Measurements from ENCODE around the gene TOR1B. TPM values are rescaled to one million over a fixed set of nuclear protein-coding genes. Genes with fewer than 3 reads are reported as not detected.

The TOR1B gene
- total and polyA plus RNA-seq, 2 donors from 2014 or later = 10.1 to 21.4 TPM

DNA sequence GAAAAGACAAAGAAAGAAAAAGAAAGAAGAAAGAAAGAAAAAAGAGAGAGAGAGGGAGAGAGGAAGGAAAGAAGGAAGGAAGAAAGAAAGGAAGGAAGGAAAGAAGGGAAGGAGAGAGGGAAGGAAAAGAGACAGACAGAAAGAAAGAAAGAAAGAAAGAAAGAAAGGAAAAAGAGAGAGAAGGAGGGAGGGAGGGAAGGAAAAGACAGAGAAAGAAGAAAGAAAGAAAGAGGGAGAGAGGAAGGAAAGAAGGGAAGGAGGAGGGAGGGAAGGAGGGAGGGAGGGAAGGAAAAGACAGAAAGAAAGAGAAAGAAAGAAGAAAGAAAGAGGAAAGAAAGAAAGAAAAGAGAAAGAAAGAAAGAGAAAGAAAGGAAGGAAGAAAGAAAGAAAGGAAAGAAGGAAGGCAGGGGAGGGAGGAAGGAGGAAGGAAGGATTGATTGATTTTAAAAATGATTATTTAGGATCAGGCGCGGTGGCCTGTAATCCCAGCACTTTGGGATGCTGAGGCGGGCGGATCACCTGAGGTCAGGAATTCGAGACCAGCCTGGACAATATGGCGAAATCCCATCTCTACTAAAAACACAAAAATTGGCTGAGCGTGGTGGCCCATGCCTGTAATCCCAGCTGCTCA is 23.3 kb upstream of the TOR1B start:
- H3K9ac ChIP-seq (ENCODE audit: low read length in 3 of 3) = no peak overlapping the region
- FAIRE-seq (no peak), DNase-seq (no peak)
- intact Hi-C loops (cut with DNase I) = loop anchor here (5.0 to 10.0 kb wide), 3 partner anchors 42 to 655 kb away; partner anchors contain the start of gene ASB6
- H3K9me3 ChIP-seq (ENCODE audit: control insufficient read depth in 2 of 3, insufficient read depth in 1 of 3, low read length in 3 of 3) = no peaks in the 10 kb centered on the region
- H3K4me3 ChIP-seq (ENCODE audit: low read length in 3 of 3) = no peak overlapping the region
- H3K27me3 ChIP-seq (ENCODE audit: control insufficient read depth, insufficient read depth, low read length) = no peaks in the 10 kb centered on the region
- no peaks in the 10 kb centered on the region for H3K36me3 ChIP-seq (ENCODE audit: control insufficient read depth in 2 of 3, insufficient read depth in 3 of 3, low read length in 3 of 3)
- TF ChIP-seq, protein P1, sequence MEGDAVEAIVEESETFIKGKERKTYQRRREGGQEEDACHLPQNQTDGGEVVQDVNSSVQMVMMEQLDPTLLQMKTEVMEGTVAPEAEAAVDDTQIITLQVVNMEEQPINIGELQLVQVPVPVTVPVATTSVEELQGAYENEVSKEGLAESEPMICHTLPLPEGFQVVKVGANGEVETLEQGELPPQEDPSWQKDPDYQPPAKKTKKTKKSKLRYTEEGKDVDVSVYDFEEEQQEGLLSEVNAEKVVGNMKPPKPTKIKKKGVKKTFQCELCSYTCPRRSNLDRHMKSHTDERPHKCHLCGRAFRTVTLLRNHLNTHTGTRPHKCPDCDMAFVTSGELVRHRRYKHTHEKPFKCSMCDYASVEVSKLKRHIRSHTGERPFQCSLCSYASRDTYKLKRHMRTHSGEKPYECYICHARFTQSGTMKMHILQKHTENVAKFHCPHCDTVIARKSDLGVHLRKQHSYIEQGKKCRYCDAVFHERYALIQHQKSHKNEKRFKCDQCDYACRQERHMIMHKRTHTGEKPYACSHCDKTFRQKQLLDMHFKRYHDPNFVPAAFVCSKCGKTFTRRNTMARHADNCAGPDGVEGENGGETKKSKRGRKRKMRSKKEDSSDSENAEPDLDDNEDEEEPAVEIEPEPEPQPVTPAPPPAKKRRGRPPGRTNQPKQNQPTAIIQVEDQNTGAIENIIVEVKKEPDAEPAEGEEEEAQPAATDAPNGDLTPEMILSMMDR (IDR thresholded peaks at IDR 0.05; ENCODE audit: borderline replicate concordance, extremely low read depth, insufficient read depth) = no peak
- peaks cover 0 to 2% (median 0%) of the 10 kb centered on the region in 3 donors for H3K4me1 ChIP-seq (ENCODE audit: control insufficient read depth in 2 of 3, insufficient read depth in 2 of 3, low read depth in 1 of 3, low read length in 3 of 3)
- H3K27ac ChIP-seq (ENCODE audit: low read depth in 2 of 2, low read length in 2 of 2) = no peak overlapping the region

DNA sequence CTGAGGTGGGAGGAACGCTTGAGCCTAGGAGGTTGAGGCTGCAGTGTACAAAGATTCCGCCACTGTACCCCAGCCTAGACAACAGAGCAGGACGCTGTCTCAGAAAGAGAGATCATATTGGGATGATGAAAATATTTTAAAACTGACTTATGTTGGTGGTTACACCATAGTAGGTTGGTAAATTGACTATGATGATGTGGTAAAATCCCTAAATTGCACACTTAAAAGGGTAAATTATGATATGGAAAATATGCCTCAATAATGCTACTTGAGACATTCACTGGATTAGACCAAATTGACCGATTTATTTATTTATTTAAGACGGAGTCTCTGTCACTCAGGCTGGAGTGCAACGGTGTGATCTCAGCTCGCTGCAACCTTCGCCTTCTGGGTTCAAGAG is 21.9 kb upstream of the TOR1B start:
- Histone ChIP-seq H3K36me3 (ENCODE audit: control insufficient read depth in 2 of 3, insufficient read depth in 3 of 3, low read length in 3 of 3) (no peaks in the 10 kb centered on the region), H3K4me3 (ENCODE audit: low read length in 3 of 3) (no peak overlapping the region), H3K27me3 (ENCODE audit: control insufficient read depth, insufficient read depth, low read length) (no peaks in the 10 kb centered on the region), H3K27ac (ENCODE audit: low read depth in 2 of 2, low read length in 2 of 2) (no peak overlapping the region), H3K4me1 (ENCODE audit: control insufficient read depth in 2 of 3, insufficient read depth in 2 of 3, low read depth in 1 of 3, low read length in 3 of 3) (peaks cover 0 to 2% (median 0%) of the 10 kb centered on the region in 3 donors), H3K9me3 (ENCODE audit: control insufficient read depth in 2 of 3, insufficient read depth in 1 of 3, low read length in 3 of 3) (no peaks in the 10 kb centered on the region), H3K9ac (ENCODE audit: low read length in 3 of 3) (no peak overlapping the region)
- FAIRE-seq = no peak
- TF ChIP-seq, protein P1 (IDR thresholded peaks at IDR 0.05; ENCODE audit: borderline replicate concordance, extremely low read depth, insufficient read depth) = no peak
- intact Hi-C loops (cut with DNase I) = loop anchor here (5.0 to 10.0 kb wide), 3 partner anchors 44 to 656 kb away; partner anchors contain the start of gene ASB6
- DNase-seq = no peak

DNA sequence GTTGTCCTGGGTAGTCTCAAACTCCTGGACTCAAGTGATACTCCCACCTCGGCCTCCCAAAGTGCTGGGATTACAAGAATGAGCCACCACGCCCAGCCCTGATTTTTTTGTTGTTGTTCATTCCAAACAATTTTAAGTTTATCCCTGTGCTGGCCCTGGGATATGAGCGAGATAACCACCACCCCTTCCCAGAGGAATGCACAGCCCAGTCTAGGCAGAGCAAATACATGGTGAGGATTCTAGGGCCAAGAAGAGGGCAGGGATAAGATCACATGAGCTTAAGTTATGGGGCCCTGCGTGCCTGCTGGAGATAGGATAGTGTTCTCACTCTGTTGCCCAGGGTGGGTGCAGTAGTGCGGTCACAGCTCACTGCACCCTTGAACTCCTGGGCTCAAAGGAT is 21.0 kb upstream of the TOR1B start:
- DNase-seq (peak in 1 of 5 donors; percentile 9), FAIRE-seq (no peak)
- H3K4me1 ChIP-seq (ENCODE audit: control insufficient read depth in 2 of 3, insufficient read depth in 2 of 3, low read depth in 1 of 3, low read length in 3 of 3) = peaks cover 0 to 2% (median 0%) of the 10 kb centered on the region in 3 donors
- intact Hi-C loops (cut with DNase I) = loop anchor here (5.0 to 10.0 kb wide), 3 partner anchors 45 to 657 kb away; partner anchors contain the start of gene ASB6
- no peaks in the 10 kb centered on the region for H3K9me3 ChIP-seq (ENCODE audit: control insufficient read depth in 2 of 3, insufficient read depth in 1 of 3, low read length in 3 of 3)
- H3K36me3 ChIP-seq (ENCODE audit: control insufficient read depth in 2 of 3, insufficient read depth in 3 of 3, low read length in 3 of 3) = no peaks in the 10 kb centered on the region
- H3K27me3 ChIP-seq (ENCODE audit: control insufficient read depth, insufficient read depth, low read length) = no peaks in the 10 kb centered on the region
- TF ChIP-seq, protein P1 (IDR thresholded peaks at IDR 0.05; ENCODE audit: borderline replicate concordance, extremely low read depth, insufficient read depth) = no peak
- no peak overlapping the region for H3K27ac ChIP-seq (ENCODE audit: low read depth in 2 of 2, low read length in 2 of 2)
- H3K9ac ChIP-seq (ENCODE audit: low read length in 3 of 3) = no peak overlapping the region
- H3K4me3 ChIP-seq (ENCODE audit: low read length in 3 of 3) = no peak overlapping the region

Measured in kidney (tissue), 14 donors.